Retinal pigment epithelial cell (primary cell): ENCODE data around the gene ENG.

ENCODE experiments used
- DNase-seq: peaks from one replicate; pipeline ENCODE4 v3.0.0-alpha.2; 2010; ENCODE audit warnings: low read depth
- H3K4me3 ChIP-seq: 2 replicates; pipeline ENCODE4 v1.5.1; 2011; ENCODE audit warnings: mild to moderate bottlenecking, low read length, control low read depth, moderate library complexity
- CTCF ChIP-seq: conservative IDR thresholded peaks from 2 replicates; pipeline ENCODE4 v1.5.1; 2011; ENCODE audit warnings: low read depth, low read length, control low read depth, inconsistent platforms

The ENG gene

GRCh38 chr9:127779136-127779981, 75.1 kb downstream of the ENG start:
- DNase-seq = no peak
- H3K4me3 ChIP-seq = no peak overlapping the region
- TF ChIP-seq CTCF = no peak

- DNase-seq = no peak
- no peak within 1 kb of the TSS for H3K4me3 ChIP-seq
- no peak for TF ChIP-seq CTCF
These were observed 76.0 kb downstream of the ENG start, which contains the start of gene SH2D3C for GRCh38 chr9:127778280-127779135. TSS of gene SH2D3C (minus strand) at chr9:127778666. CDS start at chr9:127778627, 39 bp downstream.

- no peak overlapping the region for H3K4me3 ChIP-seq
- no peak for DNase-seq
- no peak for TF ChIP-seq CTCF
These were observed 77.0 kb downstream of the ENG start for GRCh38 chr9:127777368-127777980.

- H3K4me3 ChIP-seq = no peak overlapping the region
- DNase-seq = no peak
- TF ChIP-seq CTCF = no peak
These were observed 77.6 kb downstream of the ENG start for GRCh38 chr9:127776924-127777289.

- DNase-seq = no peak
- no peak overlapping the region for H3K4me3 ChIP-seq
- TF ChIP-seq CTCF = no peak
These were observed 78.1 kb downstream of the ENG start for GRCh38 chr9:127776195-127776923.

- TF ChIP-seq CTCF = no peak
- DNase-seq = no peak
- H3K4me3 ChIP-seq = no peak overlapping the region
These were observed 80.5 kb downstream of the ENG start for GRCh38 chr9:127773981-127774380.
